ENCODE results near the gene RIOX2. TPM values are rescaled to one million over a fixed set of nuclear protein-coding genes. Genes with fewer than 3 reads are reported as not detected.
"Not testable (repeated sequence)": the region's sequence is repeated elsewhere in the genome, so short reads cannot be mapped to it uniquely, and the experiment has no call there.

The RIOX2 gene
- total RNA-seq = 27.4 and 33.6 TPM in 2 replicates

DNA sequence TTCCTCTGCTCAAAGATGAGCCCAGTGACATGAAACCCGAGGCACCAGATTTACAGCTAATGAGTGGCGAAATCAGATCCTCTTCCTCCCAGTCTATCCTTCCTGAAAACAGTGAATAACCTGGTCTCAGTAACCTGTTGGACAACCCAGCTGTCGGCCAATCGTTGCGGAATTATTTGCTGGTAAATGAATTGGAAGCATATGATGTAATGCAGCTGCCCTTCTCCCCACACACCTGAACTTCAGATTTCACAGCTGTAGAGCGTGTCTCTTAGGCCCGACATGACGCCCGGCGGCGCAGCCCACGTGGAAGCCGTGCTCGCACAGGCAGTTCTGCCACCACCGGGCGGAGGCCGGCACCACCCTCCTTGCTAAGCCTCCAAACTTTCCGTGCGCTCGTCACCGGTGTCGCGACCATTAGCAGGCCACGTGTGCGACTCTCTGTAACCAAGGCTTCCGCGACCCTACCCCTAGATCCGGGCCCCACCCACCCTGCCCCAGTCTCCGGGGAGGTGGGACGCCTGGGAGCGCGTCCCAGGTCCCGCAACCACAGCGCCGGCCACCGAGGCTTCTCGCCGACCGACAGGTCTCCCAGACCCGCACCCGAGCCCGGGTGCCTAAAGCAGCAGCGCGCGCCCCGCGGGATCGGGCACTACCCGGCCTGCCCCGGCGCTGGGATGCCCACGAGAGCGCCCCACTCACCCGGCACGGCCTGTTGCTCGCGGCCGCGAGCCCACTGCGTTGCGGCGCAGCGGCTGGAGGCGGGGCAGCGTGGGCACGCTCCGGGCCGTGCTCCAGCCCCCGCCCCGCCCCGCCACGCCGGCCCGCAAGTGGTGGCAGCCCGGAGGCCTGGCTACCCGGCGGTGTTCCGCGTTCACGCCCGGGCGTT is at the start of gene RIOX2:
Gene RIOX2 (minus strand): TSS at position 753 of the 889 bp plus-strand sequence. CDS start 4,838 bp downstream, outside the sequence.
- no peak for DNase-seq (ENCODE audit: low read depth, low spot score)

DNA sequence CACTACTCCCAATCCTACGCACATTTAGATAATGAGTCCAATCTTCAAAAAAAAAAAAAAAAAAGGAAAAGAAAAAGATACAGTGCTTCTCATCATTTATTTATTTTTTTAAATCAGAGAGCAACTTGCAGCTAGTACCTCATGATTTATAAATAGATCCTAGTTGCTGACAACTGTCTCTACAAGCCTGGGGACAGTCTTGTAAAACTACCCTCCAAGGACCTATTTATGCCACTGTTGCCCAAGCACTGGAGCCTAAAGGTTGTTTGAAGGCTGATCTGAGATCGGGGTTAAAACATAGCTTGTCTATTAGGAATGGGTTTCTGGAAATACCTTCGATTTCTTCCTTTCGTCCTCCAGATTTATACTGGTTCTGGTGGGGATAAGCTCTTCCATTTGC is 48.2 kb upstream of the RIOX2 start:
- DNase-seq (ENCODE audit: low read depth, low spot score) = no peak

- DNase-seq (ENCODE audit: low read depth, low spot score) = no peak
Measured at GRCh38 chr3:98018301-98018700, 46.1 kb upstream of the RIOX2 start.

DNA sequence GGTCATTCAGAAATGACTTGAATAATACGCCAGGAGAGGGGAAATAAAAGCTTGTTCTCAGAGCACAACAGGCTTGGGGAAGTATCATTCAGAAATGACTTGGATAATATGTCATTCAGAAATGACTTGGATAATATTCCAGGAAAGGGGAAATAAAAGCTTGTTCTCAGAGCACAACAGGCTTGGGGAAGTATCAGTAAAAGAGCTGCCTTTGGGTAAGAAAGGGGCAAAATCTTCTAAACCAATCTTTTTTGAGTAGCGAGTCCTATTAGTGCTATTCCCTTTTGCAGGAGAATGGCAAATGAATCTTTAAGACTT is 42.0 kb upstream of the RIOX2 start:
- DNase-seq (ENCODE audit: low read depth, low spot score) = no peak

GRCh38 chr3:98013411-98014267 is 41.4 kb upstream of the RIOX2 start:
- DNase-seq (ENCODE audit: low read depth, low spot score) = no peak

- no peak for DNase-seq (ENCODE audit: low read depth, low spot score)
Measured at GRCh38 chr3:98012979-98013378, 40.7 kb upstream of the RIOX2 start.

GRCh38 chr3:98010883-98011449 is 38.7 kb upstream of the RIOX2 start:
- DNase-seq (ENCODE audit: low read depth, low spot score) = not testable (repeated sequence)

DNA sequence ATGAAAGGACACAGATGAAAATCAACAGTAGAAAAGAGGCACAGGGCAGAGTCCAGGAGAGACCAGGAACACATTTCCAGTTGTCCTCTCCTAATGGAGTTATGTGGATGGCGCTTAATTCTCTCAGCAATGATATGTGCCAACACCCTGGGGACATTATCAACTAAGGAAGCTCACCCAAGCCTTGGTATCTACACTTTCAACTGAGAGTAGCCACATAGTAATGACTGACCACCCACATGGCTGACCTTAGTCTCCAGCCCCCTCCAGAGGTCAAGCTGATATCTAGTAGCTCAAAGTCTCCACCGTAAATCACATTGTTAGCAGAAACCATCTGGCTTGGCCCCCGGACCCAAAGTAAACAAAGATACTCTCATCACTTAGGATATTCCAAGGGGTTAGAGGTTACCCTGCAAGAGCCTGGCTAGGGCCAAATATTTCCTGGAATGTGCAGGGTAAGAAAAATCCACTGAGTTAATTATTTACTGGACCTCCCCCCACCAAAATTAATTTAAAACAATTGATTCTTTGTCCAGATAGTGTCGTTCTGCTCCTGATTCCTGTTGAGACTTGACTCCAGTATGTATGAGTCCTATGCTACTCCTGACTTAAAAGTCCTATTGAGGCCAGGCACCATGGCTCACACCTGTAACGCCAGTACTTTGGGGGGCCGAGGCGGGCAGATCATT is 38.1 kb upstream of the RIOX2 start:
- no peak for DNase-seq (ENCODE audit: low read depth, low spot score)

GRCh38 chr3:98008855-98009254 is 36.6 kb upstream of the RIOX2 start:
- DNase-seq (ENCODE audit: low read depth, low spot score) = no peak

DNA sequence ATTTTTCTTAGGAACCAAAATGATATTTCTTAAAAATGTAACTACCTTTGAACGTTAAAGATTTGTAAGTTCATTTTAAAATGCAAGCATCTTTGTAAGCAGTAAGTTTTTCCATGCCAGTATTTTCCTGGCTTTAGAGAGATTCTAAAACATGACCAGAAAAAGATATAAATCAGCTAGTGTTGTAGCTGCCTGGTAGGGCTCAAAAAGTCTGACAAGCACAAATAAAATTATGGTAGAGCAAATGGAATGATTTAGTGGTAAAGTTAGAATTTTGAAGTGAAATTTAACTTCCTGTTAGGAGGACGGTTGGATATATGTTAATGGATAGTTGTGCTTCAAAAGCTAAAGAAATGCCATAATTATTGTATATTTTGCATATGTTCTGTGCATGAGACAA is 33.2 kb upstream of the RIOX2 start:
- DNase-seq (ENCODE audit: low read depth, low spot score) = no peak

- DNase-seq (ENCODE audit: low read depth, low spot score) = no peak
Measured at GRCh38 chr3:98004721-98005120, 32.5 kb upstream of the RIOX2 start.

- DNase-seq (ENCODE audit: low read depth, low spot score) = no peak
Measured at GRCh38 chr3:98003306-98003969, 31.2 kb upstream of the RIOX2 start.

- DNase-seq (ENCODE audit: low read depth, low spot score) = no peak
Measured at GRCh38 chr3:98002717-98003116, 30.5 kb upstream of the RIOX2 start.

- DNase-seq (ENCODE audit: low read depth, low spot score) = no peak
Measured at GRCh38 chr3:97999994-98000393, 27.8 kb upstream of the RIOX2 start.

DNA sequence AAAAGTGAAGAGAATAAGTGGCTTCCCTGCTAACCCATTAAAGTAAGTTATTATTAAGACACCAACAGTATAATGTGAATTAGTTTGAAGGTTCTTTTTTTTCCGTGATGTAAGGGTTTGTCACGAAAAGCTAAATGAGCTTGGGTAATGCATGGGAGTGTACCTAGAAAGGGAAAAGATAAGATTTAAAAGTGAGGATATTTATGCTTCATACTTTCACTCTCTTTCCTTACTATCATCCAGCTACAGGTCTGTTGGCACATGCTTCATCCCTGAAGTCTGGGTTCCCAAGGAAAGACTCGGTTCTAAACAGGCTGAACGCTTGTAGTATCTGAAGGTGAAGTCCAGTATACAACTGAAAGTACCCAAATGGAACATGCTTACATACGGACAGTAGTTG is 26.9 kb upstream of the RIOX2 start:
- no peak for DNase-seq (ENCODE audit: low read depth, low spot score)

GRCh38 chr3:97996988-97997387 is 24.8 kb upstream of the RIOX2 start:
- no peak for DNase-seq (ENCODE audit: low read depth, low spot score)

DNA sequence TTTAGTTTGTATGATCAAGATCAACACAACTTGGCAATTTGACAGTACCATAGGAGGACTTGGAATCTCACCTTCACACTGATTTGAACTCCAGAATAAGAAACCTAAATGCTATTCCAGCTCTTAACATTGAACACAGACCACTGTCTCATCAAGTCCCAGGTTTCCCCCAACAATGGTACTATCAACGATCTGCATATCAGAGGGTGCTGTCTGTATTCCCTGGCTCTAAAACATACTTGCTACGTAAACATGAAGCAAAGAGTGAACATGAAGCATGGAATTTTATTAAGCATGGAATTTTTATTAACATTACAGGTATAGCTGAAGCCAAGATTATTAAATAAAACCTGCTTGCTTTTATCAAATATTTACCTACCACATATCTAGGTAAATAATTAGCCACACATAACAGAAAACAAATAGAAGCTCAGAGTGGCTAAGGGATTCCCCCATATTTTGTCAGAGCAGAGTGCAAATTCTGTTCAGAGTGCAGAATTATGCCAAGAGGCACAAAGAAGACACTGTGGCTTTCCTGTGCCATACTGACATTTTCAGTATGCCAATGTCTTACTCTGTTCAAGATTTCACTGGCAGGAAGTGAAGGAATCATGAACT is 22.2 kb upstream of the RIOX2 start:
- DNase-seq (ENCODE audit: low read depth, low spot score) = no peak

DNA sequence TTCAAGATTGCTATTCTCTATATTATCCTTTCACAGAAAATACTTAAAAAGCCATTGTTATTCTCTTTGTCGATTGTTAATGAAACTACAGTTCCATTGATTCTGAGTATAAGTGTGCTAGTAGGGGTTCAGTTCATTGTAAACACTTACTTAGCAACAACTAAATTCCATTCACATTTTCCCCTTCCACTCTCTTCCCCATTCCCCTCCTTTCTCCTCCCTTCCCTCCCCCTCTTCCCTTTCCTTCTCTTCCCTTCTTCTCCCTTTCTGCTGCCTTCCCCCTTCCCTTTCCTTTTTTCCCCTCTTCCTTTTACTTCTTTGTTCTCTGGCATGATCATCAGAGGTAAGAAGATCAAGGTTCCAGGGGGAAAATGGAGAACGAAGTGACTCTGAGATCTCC is 21.3 kb upstream of the RIOX2 start:
- DNase-seq (ENCODE audit: low read depth, low spot score) = no peak

DNA sequence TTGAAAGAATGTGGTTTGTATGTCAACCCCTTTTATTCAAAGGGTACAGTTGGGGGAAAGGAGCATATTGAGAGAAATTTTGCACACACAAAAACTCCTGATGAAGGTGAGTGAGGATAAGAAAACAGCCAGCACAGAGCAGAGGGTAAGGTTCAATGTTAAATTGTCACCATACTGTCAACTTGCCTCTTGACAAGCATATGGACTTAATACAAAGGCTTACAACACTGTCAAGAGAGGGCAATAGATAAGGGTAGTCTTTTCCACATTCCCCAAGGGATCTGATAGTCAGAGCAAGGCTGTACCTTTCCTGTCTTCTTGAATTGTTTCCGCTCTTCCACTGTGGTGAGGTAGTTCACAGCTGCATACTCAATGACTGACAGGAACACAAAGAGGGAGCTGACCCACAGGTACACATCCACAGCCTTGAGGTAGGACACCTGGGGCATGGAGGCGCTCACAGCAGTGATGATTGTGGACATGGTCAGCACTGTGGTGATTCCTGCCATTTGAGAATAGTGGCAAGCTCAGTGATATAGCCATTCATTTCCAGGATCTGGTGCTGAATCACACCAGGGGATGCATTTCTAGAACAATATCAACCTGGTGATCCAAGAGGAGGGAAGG is 20.4 kb upstream of the RIOX2 start:
- DNase-seq (ENCODE audit: low read depth, low spot score) = no peak

DNA sequence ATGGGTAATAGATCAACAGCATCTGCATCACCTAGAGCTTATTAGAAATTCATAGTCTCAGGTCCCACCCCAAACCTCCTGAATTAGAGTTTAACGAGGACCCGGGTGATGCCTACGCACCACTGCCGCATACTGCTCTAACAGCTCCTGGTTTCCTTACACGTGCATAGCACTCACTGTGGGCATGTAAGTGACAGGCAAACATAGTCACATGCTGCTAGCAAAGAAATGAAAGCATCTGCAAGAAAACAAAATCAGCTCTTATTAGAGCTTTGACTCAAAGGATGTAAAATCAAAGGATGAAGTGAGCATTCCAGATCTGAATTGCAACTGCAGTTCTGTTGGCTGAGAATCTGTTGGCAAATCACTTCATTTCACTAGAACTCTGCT is 19.1 kb upstream of the RIOX2 start:
- no peak for DNase-seq (ENCODE audit: low read depth, low spot score)

All from pulmonary artery endothelial cell (primary cell).